Measurements from ENCODE around the gene SLC16A13. TPM values are rescaled to one million over a fixed set of nuclear protein-coding genes. Genes with fewer than 3 reads are reported as not detected.

SLC16A13 gene
- polyA plus RNA-seq, 1 experiment = 2.8 TPM

GRCh38 chr17:7029096-7029495 is 6.7 kb upstream of the SLC16A13 start:
- ChIA-PET CTCF (interaction anchor here (1.5 kb wide), 1 partner anchor 8 kb away, joined by 5 read pairs; no protein-coding TSS in a partner anchor), POLR2A (no interaction called here)
- Histone ChIP-seq H3K4me3 (ENCODE audit: low read depth, low read length) (no peak overlapping the region), H3K36me3 (ENCODE audit: control insufficient read depth, insufficient read depth, low read length) (no peaks in the 10 kb centered on the region), H3K27me3 (ENCODE audit: control insufficient read depth, insufficient read depth, low read length) (peaks cover 2% of the 10 kb centered on the region; the same call in 1 of the 2 replicates)
- TF ChIP-seq, protein P1, sequence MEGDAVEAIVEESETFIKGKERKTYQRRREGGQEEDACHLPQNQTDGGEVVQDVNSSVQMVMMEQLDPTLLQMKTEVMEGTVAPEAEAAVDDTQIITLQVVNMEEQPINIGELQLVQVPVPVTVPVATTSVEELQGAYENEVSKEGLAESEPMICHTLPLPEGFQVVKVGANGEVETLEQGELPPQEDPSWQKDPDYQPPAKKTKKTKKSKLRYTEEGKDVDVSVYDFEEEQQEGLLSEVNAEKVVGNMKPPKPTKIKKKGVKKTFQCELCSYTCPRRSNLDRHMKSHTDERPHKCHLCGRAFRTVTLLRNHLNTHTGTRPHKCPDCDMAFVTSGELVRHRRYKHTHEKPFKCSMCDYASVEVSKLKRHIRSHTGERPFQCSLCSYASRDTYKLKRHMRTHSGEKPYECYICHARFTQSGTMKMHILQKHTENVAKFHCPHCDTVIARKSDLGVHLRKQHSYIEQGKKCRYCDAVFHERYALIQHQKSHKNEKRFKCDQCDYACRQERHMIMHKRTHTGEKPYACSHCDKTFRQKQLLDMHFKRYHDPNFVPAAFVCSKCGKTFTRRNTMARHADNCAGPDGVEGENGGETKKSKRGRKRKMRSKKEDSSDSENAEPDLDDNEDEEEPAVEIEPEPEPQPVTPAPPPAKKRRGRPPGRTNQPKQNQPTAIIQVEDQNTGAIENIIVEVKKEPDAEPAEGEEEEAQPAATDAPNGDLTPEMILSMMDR (IDR thresholded peaks at IDR 0.05; ENCODE audit: insufficient read depth, low read depth, low read length) = no peak
- DNase-seq (ENCODE audit: low read depth) = no peak

GRCh38 chr17:7029659-7030058 is 6.2 kb upstream of the SLC16A13 start:
- TF ChIP-seq, protein P1 (IDR thresholded peaks at IDR 0.05; ENCODE audit: insufficient read depth, low read depth, low read length) = no peak
- peaks cover 2% of the 10 kb centered on the region; the same call in 1 of the 2 replicates for H3K27me3 ChIP-seq (ENCODE audit: control insufficient read depth, insufficient read depth, low read length)
- ChIA-PET POLR2A (no interaction called here), CTCF (interaction anchor here (1.5 kb wide), 1 partner anchor 8 kb away, joined by 5 read pairs; no protein-coding TSS in a partner anchor)
- no peak overlapping the region for H3K4me3 ChIP-seq (ENCODE audit: low read depth, low read length)
- DNase-seq (ENCODE audit: low read depth) = no peak
- no peaks in the 10 kb centered on the region for H3K36me3 ChIP-seq (ENCODE audit: control insufficient read depth, insufficient read depth, low read length)

- Histone ChIP-seq H3K27me3 (ENCODE audit: control insufficient read depth, insufficient read depth, low read length) (no peaks in the 10 kb centered on the region), H3K36me3 (ENCODE audit: control insufficient read depth, insufficient read depth, low read length) (no peaks in the 10 kb centered on the region), H3K4me3 (ENCODE audit: low read depth, low read length) (peak overlapping the region; percentile 74)
- TF ChIP-seq, protein P1 (IDR thresholded peaks at IDR 0.05; ENCODE audit: insufficient read depth, low read depth, low read length) = no peak
- POLR2A ChIA-PET = interaction anchor here (0.6 kb wide), 1 partner anchor 17 kb away, joined by 5 read pairs; no protein-coding TSS in a partner anchor
- CTCF ChIA-PET = interaction anchor here (1.0 to 2.0 kb wide), 4 partner anchors 8 to 14 kb away, joined by 3 to 6 read pairs (median 6); partner anchors contain the start of gene BCL6B
- no peak for DNase-seq (ENCODE audit: low read depth)
These were observed 742 bp upstream of the SLC16A13 start for GRCh38 chr17:7034955-7035590.

GRCh38 chr17:7038025-7038862 is 2.4 kb downstream of the SLC16A13 start:
- TF ChIP-seq, protein P1 (IDR thresholded peaks at IDR 0.05; ENCODE audit: insufficient read depth, low read depth, low read length) = no peak
- DNase-seq (ENCODE audit: low read depth) = no peak
- ChIA-PET POLR2A (no interaction called here), CTCF (interaction anchor here (0.6 to 2.1 kb wide), 4 partner anchors 12 to 98 kb away, joined by 3 to 6 read pairs (median 3); no protein-coding TSS in a partner anchor)
- Histone ChIP-seq H3K27me3 (ENCODE audit: control insufficient read depth, insufficient read depth, low read length) (peaks cover 7% of the 10 kb centered on the region), H3K4me3 (ENCODE audit: low read depth, low read length) (no peak overlapping the region), H3K36me3 (ENCODE audit: control insufficient read depth, insufficient read depth, low read length) (no peaks in the 10 kb centered on the region)

- TF ChIP-seq, protein P1 (IDR thresholded peaks at IDR 0.05; ENCODE audit: insufficient read depth, low read depth, low read length) = no peak
- POLR2A ChIA-PET = no interaction called here
These were observed 4.0 kb downstream of the SLC16A13 start for GRCh38 chr17:7039832-7040231.

More at GRCh38 chr17:7039832-7040231, 4.0 kb downstream of the SLC16A13 start:
- DNase-seq (ENCODE audit: low read depth) = no peak
- CTCF ChIA-PET = interaction anchor here (0.8 to 2.1 kb wide), 2 partner anchors 9 to 11 kb away, joined by 3 to 6 read pairs; no protein-coding TSS in a partner anchor
- H3K4me3 ChIP-seq (ENCODE audit: low read depth, low read length) = no peak overlapping the region
- H3K36me3 ChIP-seq (ENCODE audit: control insufficient read depth, insufficient read depth, low read length) = no peaks in the 10 kb centered on the region
- peaks cover 14% of the 10 kb centered on the region for H3K27me3 ChIP-seq (ENCODE audit: control insufficient read depth, insufficient read depth, low read length)
